Spleen (tissue), 13 donors: Measurements from ENCODE around the gene TECTB. TPM values are rescaled to one million over a fixed set of nuclear protein-coding genes. Genes with fewer than 3 reads are reported as not detected.

Experiments used
- DNase-seq: peaks from one replicate; pipeline ENCODE4 v3.0.0-alpha.2; 2020
- H3K27ac ChIP-seq, 8 donors: fragments of 200-600 bp; sonication (generic) in 7 of 8; 1 replicate in 4 of 8; 2 replicates in 4 of 8; pipeline versions ENCODE4 v1.5.0 to v1.8.0; 2016 to 2021; ENCODE audit warnings: inconsistent platforms in 4 of 8, mild to moderate bottlenecking in 4 of 8, moderate library complexity in 1 of 8
- H3K27me3 ChIP-seq, 7 donors: fragments of 200-600 bp; sonication (generic) in 6 of 7; replicated peaks in 1 of 7; 1 replicate in 4 of 7; 2 replicates in 3 of 7; pipeline versions ENCODE4 v1.5.0 to v1.8.0; 2016 to 2021; ENCODE audit warnings: inconsistent platforms in 3 of 7, mild to moderate bottlenecking in 1 of 7
- H3K36me3 ChIP-seq, 6 donors: fragments of 200-600 bp; sonication (generic) in 5 of 6; 1 replicate in 4 of 6; 2 replicates in 2 of 6; pipeline versions ENCODE4 v1.5.0 to v1.8.0; 2016 to 2021; ENCODE audit warnings: inconsistent platforms in 2 of 6
- H3K4me1 ChIP-seq, 6 donors: fragments of 200-600 bp; sonication (generic) in 5 of 6; 1 replicate in 3 of 6; 2 replicates in 3 of 6; pipeline versions ENCODE4 v1.5.0 to v1.8.0; 2016 to 2021; ENCODE audit warnings: inconsistent platforms in 3 of 6
- H3K4me3 ChIP-seq, 8 donors: fragments of 200-600 bp; sonication (generic) in 7 of 8; 1 replicate in 4 of 8; 2 replicates in 4 of 8; pipeline versions ENCODE4 v1.5.0 to v1.8.0; 2016 to 2021; ENCODE audit warnings: inconsistent platforms in 4 of 8, mild to moderate bottlenecking in 4 of 8, moderate library complexity in 2 of 8
- H3K9me3 ChIP-seq, 8 donors: fragments of 200-600 bp; sonication (generic) in 7 of 8; 1 replicate in 4 of 8; 2 replicates in 4 of 8; pipeline versions ENCODE4 v1.5.0 to v1.8.0; 2016 to 2021; ENCODE audit warnings: inconsistent platforms in 4 of 8
- CTCF ChIP-seq, 11 experiments: fragments of 200-600 bp in 7 of 11; fragments of 450-650 bp in 4 of 11; sonication (generic) in 4 of 11; IDR thresholded peaks in 8 of 11; conservative IDR thresholded peaks in 3 of 11; 1 replicate in 7 of 11; 2 replicates in 4 of 11; pipeline versions ENCODE4 v1.4.0 to v1.8.0; 2016 to 2021; ENCODE audit warnings: antibody characterized with exemption in 11 of 11, inconsistent platforms in 4 of 11, mild to moderate bottlenecking in 1 of 11
- POLR2A ChIP-seq, 3 donors: fragments of 450-650 bp; IDR thresholded peaks; one replicate each; pipeline ENCODE4 v1.5.1; 2017; ENCODE audit warnings: antibody characterized with exemption in 3 of 3, mild to moderate bottlenecking in 1 of 3
- POLR2AphosphoS5 ChIP-seq, 3 donors: sonication (generic); formaldehyde crosslinking; IDR thresholded peaks; one replicate each; pipeline ENCODE4 v1.5.1; 2017; ENCODE audit warnings: antibody characterized with exemption in 3 of 3
- WGBS, 5 donors: extraction: QIAGEN DNeasy Blood & Tissue Kit in 3 of 5; methylation state at CpG; one replicate each; pipeline versions ENCODE4 v1.1.5 to v1.1.7; 2013 to 2018; 5-methylcytosine and 5-hydroxymethylcytosine counted together
- intact Hi-C: fragments of 100-400 bp; cut with DNase I; formaldehyde crosslinking; loops from one replicate; pipeline ENCODE4 v1.15.0; 2023; ENCODE audit warnings: low total_unique reads
- long read RNA-seq, 2 donors: transcript quantifications; one replicate each; lab custom pipeline, GENCODE V29; 2026
- polyA plus RNA-seq, 3 donors: library from polyadenylated mRNA; stranded (reverse); fragments of 200-250 nt; gene quantifications; one replicate each; pipeline ENCODE4 v1.2.1, GENCODE V29; 2013
- total RNA-seq, 7 donors: library from RNA; depleted of rRNA in 3 of 7; stranded (reverse); fragments of >200 nt in 3 of 7; fragmentation: NEBNext Ultra II Directional in 4 of 7; extraction: Animal tissue kit (Norgen Biotek cat#: 25700) in 4 of 7; gene quantifications; one replicate each; pipeline versions ENCODE4 v1.1.0 to v1.2.1, GENCODE V29; 2016 to 2021
- donor health status: healthy with polysubstance abuse.
- donor health status: DM: no; HTN: no; CAD: no; lungs with moderate emphysema.
- donor health status: DM: no; HTN: no; CAD: no.
- donor health status: Bipolar disorder and iron deficiency.
- donor health status: healthy.
- donor health status: DM: no; HTN: no; CAD: no.
- donor health status: DM: yes; HTN: yes; CAD: no.

TECTB gene
- total RNA-seq (not detected), polyA plus RNA-seq (not detected)
- long read RNA-seq, donor 1 = 0 reads
- long read RNA-seq, donor 2 = 0 reads

DNA sequence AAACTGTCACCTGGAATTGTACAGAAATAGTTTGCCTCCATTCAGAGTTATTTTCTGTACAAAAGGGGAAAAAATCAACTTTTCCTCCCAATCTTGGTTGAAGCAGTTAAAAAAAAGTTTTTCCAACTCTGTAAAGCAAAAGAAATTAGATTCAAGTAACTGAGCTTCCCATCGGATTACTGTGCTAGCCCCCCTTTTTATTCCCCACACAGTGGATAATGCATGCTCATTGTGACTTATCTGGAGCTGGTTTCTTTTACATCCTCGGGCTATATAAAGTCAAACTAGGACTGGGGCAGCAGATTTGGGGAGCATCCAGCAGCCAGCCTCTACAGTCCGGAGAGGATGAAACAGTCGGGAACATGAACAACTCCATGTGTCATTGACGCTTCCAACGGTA lies at the start of gene TECTB:
TSS of gene TECTB (plus strand) at position 301 of the 400 bp plus-strand sequence. CDS start 335 bp downstream, outside the sequence.
- intact Hi-C loops = no loop called here
- H3K36me3 ChIP-seq = no peaks in the 10 kb centered on the region
- DNase-seq = no peak
- WGBS, 5 donors = 68 to 83% (median 72%) methylated on average over 6 of the region's 6 CpGs
- H3K27me3 ChIP-seq = peaks cover 0 to 22% (median 0%) of the 10 kb centered on the region in 7 donors
- no peak for TF ChIP-seq POLR2A (IDR thresholded peaks at IDR 0.05)
- no peak for TF ChIP-seq CTCF (IDR thresholded peaks at IDR 0.05 in 8 of 11, conservative IDR thresholded peaks at IDR 0.05 in 3 of 11)
- no peak for TF ChIP-seq POLR2AphosphoS5 (IDR thresholded peaks at IDR 0.05)
- no peak within 1 kb of the TSS for H3K27ac ChIP-seq
- H3K4me1 ChIP-seq = peaks cover 0 to 6% (median 0%) of the 10 kb centered on the region in 6 donors
- no peak within 1 kb of the TSS for H3K4me3 ChIP-seq
- no peaks in the 10 kb centered on the region for H3K9me3 ChIP-seq

DNA sequence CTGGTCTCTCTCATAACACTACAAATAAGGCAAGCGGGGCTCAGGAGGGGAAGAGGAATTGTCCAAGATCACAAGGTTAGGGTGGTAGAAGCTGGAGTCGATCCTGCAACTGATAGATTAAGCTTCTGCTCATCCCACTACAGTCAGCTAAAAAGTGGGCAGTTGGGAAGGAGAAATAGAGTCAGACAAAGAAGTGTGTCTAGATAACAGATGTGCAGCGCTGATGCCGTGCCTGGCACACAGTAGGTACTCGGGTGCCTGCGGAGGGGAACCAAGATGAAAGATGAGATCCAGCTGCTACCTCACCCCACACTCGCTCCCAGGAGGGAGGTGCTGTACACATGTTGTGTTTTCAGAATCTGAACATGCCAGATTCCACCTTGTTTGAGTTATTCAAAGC lies 48.1 kb upstream of the TECTB start:
- Histone ChIP-seq H3K9me3 (peaks cover 0 to 31% (median 22%) of the 10 kb centered on the region in 8 donors), H3K27ac (no peak overlapping the region), H3K36me3 (no peaks in the 10 kb centered on the region), H3K4me1 (peaks cover 0 to 27% (median 0%) of the 10 kb centered on the region in 6 donors), H3K4me3 (no peak overlapping the region), H3K27me3 (no peaks in the 10 kb centered on the region)
- TF ChIP-seq POLR2A (IDR thresholded peaks at IDR 0.05) (no peak), POLR2AphosphoS5 (IDR thresholded peaks at IDR 0.05) (no peak), CTCF (IDR thresholded peaks at IDR 0.05 in 8 of 11, conservative IDR thresholded peaks at IDR 0.05 in 3 of 11) (no peak)
- intact Hi-C loops = no loop called here
- no peak for DNase-seq
- 73 to 87% (median 83%) methylated on average over 7 of the region's 7 CpGs for WGBS, 5 donors

DNA sequence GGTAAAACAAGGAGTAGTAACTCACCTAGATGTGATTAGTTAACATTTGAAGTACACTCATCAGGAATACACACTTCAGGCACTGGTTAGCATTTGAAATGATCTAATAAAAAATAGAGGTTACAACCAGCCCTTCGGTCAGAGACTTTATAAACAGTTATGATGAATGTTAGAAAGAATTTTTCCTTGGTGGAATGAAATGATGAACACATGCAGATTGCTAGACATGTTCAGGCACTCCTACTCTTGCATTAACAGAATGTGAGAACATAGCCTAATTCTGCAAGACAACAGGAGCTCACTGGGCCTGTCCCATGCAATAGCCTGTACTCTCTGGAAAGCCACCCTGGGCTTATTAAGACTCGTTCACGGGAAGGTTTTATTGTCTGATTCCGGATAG lies 47.3 kb upstream of the TECTB start:
- no peak overlapping the region for H3K27ac ChIP-seq
- peaks cover 0 to 27% (median 0%) of the 10 kb centered on the region in 6 donors for H3K4me1 ChIP-seq
- intact Hi-C loops = no loop called here
- H3K9me3 ChIP-seq = peaks cover 0 to 38% (median 30%) of the 10 kb centered on the region in 8 donors
- no peaks in the 10 kb centered on the region for H3K36me3 ChIP-seq
- no peak for TF ChIP-seq POLR2AphosphoS5 (IDR thresholded peaks at IDR 0.05)
- no peak for TF ChIP-seq CTCF (IDR thresholded peaks at IDR 0.05 in 8 of 11, conservative IDR thresholded peaks at IDR 0.05 in 3 of 11)
- no peak for TF ChIP-seq POLR2A (IDR thresholded peaks at IDR 0.05)
- 51 to 88% (median 70%) methylated on average over 4 of the region's 4 CpGs for WGBS, 5 donors
- H3K4me3 ChIP-seq = no peak overlapping the region
- H3K27me3 ChIP-seq = no peaks in the 10 kb centered on the region
- no peak for DNase-seq

GRCh38 chr10:112236486-112236885 lies 46.7 kb upstream of the TECTB start:
- H3K27me3 ChIP-seq = no peaks in the 10 kb centered on the region
- H3K9me3 ChIP-seq = peaks cover 0 to 39% (median 33%) of the 10 kb centered on the region in 8 donors
- DNase-seq = no peak
- TF ChIP-seq CTCF (IDR thresholded peaks at IDR 0.05 in 8 of 11, conservative IDR thresholded peaks at IDR 0.05 in 3 of 11) (no peak), POLR2AphosphoS5 (IDR thresholded peaks at IDR 0.05) (no peak), POLR2A (IDR thresholded peaks at IDR 0.05) (no peak)
- intact Hi-C loops = no loop called here
- H3K4me1 ChIP-seq = peaks cover 0 to 21% (median 0%) of the 10 kb centered on the region in 6 donors
- no peak overlapping the region for H3K27ac ChIP-seq
- no peak overlapping the region for H3K4me3 ChIP-seq
- WGBS, 5 donors = 85 to 95% (median 88%) methylated on average over 3 of the region's 3 CpGs
- no peaks in the 10 kb centered on the region for H3K36me3 ChIP-seq
